DOHH2 (cell line): ENCODE data around the gene OR8G5.

ENCODE experiments used
- H3F3A ChIP-seq: fragments of 200-600 bp; sonication (generic), shearing (Covaris generic); 2 replicates; pipeline ENCODE4 v1.6.0; 2016; ENCODE audit warnings: antibody characterized with exemption, mild to moderate bottlenecking; ENCODE audit not compliant: control insufficient read depth, insufficient read depth
- H3K27ac ChIP-seq: fragments of 200-600 bp; sonication (generic); 2 replicates; pipeline ENCODE4 v1.5.1; 2014; ENCODE audit warnings: low read depth, mild to moderate bottlenecking, low read length, moderate library complexity
- H3K27me3 ChIP-seq: fragments of 200-600 bp; sonication (generic); 2 replicates; pipeline ENCODE4 v1.6.1; 2014; ENCODE audit warnings: mild to moderate bottlenecking, low read length, mixed read lengths; ENCODE audit not compliant: control insufficient read depth
- H3K36me3 ChIP-seq: fragments of 200-600 bp; sonication (generic); 2 replicates; pipeline ENCODE4 v1.6.1; 2014; ENCODE audit warnings: mild to moderate bottlenecking, low read length, moderate library complexity, mixed read lengths; ENCODE audit not compliant: control insufficient read depth
- H3K4me1 ChIP-seq: fragments of 200-600 bp; sonication (generic); 2 replicates; pipeline ENCODE4 v1.6.1; 2014; ENCODE audit warnings: mild to moderate bottlenecking, low read length, mixed read lengths; ENCODE audit not compliant: control insufficient read depth
- H3K4me2 ChIP-seq: fragments of 200-600 bp; sonication (generic); 2 replicates; pipeline ENCODE4 v1.6.0; 2014; ENCODE audit warnings: mild to moderate bottlenecking, low read length, moderate library complexity
- H3K4me3 ChIP-seq: fragments of 200-600 bp; sonication (generic); 2 replicates; pipeline ENCODE4 v1.5.1; 2014; ENCODE audit warnings: mild to moderate bottlenecking, low read length, mixed read lengths
- H3K79me2 ChIP-seq: fragments of 200-600 bp; sonication (generic); 2 replicates; pipeline ENCODE4 v1.6.1; 2014; ENCODE audit warnings: mild to moderate bottlenecking, low read length, mixed read lengths; ENCODE audit not compliant: control insufficient read depth
- H3K9me2 ChIP-seq: fragments of 200-600 bp; sonication (generic); replicated peaks from 2 replicates; pipeline ENCODE4 v1.6.1; 2014; ENCODE audit warnings: mild to moderate bottlenecking, low read length, mixed read lengths; ENCODE audit not compliant: control insufficient read depth
- H3K9me3 ChIP-seq: fragments of 200-600 bp; sonication (generic); 2 replicates; pipeline ENCODE4 v1.6.1; 2014; ENCODE audit warnings: antibody characterized with exemption, low read length, mixed read lengths; ENCODE audit not compliant: control insufficient read depth, insufficient read depth
- H4K20me1 ChIP-seq: fragments of 200-600 bp; sonication (generic); 2 replicates; pipeline ENCODE4 v1.6.0; 2014; ENCODE audit warnings: low read depth, mild to moderate bottlenecking, antibody characterized with exemption, low read length, moderate library complexity; ENCODE audit not compliant: control insufficient read depth, insufficient read depth
- CTCF ChIP-seq: fragments of 200-600 bp; sonication (generic); IDR thresholded peaks from one replicate; pipeline ENCODE4 v1.5.1; 2014; ENCODE audit warnings: antibody characterized with exemption, mild to moderate bottlenecking, low read depth, low read length; ENCODE audit not compliant: poor library complexity, severe bottlenecking
- EZH2phosphoT487 ChIP-seq: fragments of 200-600 bp; sonication (generic); IDR thresholded peaks from 2 replicates; pipeline ENCODE4 v1.6.1; 2017; ENCODE audit warnings: borderline replicate concordance, mild to moderate bottlenecking, antibody characterized with exemption, low read length, moderate library complexity, mixed read lengths

The OR8G5 gene

GRCh38 chr11:124315052-124315451 is 58.9 kb downstream of the OR8G5 start:
- Histone ChIP-seq H3K79me2 (no peaks in the 10 kb centered on the region), H3K4me3 (no peak overlapping the region), H3K9me2 (no peaks in the 10 kb centered on the region), H3K4me1 (no peaks in the 10 kb centered on the region), H3K4me2 (no peak overlapping the region), H3F3A (no peaks in the 10 kb centered on the region), H3K27ac (no peak overlapping the region), H3K9me3 (no peaks in the 10 kb centered on the region), H3K27me3 (no peaks in the 10 kb centered on the region; the same call in 1 of the 2 replicates), H4K20me1 (no peaks in the 10 kb centered on the region), H3K36me3 (no peaks in the 10 kb centered on the region)
- TF ChIP-seq EZH2phosphoT487 (no peak), CTCF (no peak)
